Measurements from ENCODE around the gene SLC6A11. TPM values are rescaled to one million over a fixed set of nuclear protein-coding genes. Genes with fewer than 3 reads are reported as not detected.

SLC6A11 gene
- total and polyA plus RNA-seq, 2 donors (not counting 3 experiments of a cell fraction or from before 2014, with no cell fraction given), result not detected

DNA sequence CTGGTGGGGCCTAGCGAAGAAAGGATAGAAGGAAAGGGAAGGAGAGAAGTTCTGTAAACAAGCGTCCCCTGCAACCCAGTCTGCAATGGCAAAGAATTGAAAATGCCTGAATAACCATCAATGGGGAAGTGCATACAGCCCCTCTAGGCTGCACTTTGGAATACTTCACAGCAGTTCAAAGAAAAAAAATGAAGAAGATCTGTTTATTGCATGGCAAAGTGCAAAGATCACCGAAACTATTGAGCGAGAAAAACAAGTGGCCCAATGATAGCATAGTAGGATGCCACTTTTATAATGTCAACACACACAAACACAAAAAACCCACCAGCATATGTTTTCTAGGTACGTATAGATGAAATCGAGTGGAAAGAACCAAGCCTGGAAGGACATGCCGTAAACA is 162.9 kb downstream of the SLC6A11 start:
- H3K36me3 ChIP-seq (ENCODE audit: control insufficient read depth in 2 of 2, extremely low read depth in 1 of 2, insufficient read depth in 2 of 2, low read length in 2 of 2), result no peaks in the 10 kb centered on the region
- no peak overlapping the region for H3K4me3 ChIP-seq (replicated peaks in 1 of 3; ENCODE audit: insufficient read depth in 1 of 3, low read depth in 1 of 3, low read length in 3 of 3)
- DNase-seq (ENCODE audit: low read depth, low spot score), result no peak
- H3K27ac ChIP-seq (ENCODE audit: insufficient read depth, low read depth, low read length), result no peak overlapping the region
- no peak overlapping the region for H3K9ac ChIP-seq (replicated peaks; ENCODE audit: extremely low read depth, insufficient read depth, low read length)
- CTCF ChIA-PET, result no interaction called here
- H3K9me3 ChIP-seq (replicated peaks; ENCODE audit: control insufficient read depth, insufficient read depth, low read length), result no peaks in the 10 kb centered on the region
- no peak overlapping the region for H2AFZ ChIP-seq (ENCODE audit: low read depth, low read length)
- FAIRE-seq, result no peak
- POLR2A ChIA-PET, result no interaction called here
- no peaks in the 10 kb centered on the region for H3K79me2 ChIP-seq (ENCODE audit: control insufficient read depth, insufficient read depth, low read length)
- dilution Hi-C loops (cut with MboI; ENCODE audit: extremely low pct_ligation_motif_present, low sequenced_read_pairs), result no loop called here
- no peak for TF ChIP-seq POLR2AphosphoS5 (IDR thresholded peaks at IDR 0.05; ENCODE audit: insufficient read depth, low read depth, low read length)
- TF ChIP-seq, protein P1, sequence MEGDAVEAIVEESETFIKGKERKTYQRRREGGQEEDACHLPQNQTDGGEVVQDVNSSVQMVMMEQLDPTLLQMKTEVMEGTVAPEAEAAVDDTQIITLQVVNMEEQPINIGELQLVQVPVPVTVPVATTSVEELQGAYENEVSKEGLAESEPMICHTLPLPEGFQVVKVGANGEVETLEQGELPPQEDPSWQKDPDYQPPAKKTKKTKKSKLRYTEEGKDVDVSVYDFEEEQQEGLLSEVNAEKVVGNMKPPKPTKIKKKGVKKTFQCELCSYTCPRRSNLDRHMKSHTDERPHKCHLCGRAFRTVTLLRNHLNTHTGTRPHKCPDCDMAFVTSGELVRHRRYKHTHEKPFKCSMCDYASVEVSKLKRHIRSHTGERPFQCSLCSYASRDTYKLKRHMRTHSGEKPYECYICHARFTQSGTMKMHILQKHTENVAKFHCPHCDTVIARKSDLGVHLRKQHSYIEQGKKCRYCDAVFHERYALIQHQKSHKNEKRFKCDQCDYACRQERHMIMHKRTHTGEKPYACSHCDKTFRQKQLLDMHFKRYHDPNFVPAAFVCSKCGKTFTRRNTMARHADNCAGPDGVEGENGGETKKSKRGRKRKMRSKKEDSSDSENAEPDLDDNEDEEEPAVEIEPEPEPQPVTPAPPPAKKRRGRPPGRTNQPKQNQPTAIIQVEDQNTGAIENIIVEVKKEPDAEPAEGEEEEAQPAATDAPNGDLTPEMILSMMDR (IDR thresholded peaks at IDR 0.05; ENCODE audit: extremely low read depth in 1 of 2, insufficient read depth in 1 of 2, low read depth in 1 of 2, low read length in 2 of 2), result no peak
- TF ChIP-seq, protein P2, sequence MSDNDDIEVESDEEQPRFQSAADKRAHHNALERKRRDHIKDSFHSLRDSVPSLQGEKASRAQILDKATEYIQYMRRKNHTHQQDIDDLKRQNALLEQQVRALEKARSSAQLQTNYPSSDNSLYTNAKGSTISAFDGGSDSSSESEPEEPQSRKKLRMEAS (IDR thresholded peaks at IDR 0.05; ENCODE audit: insufficient read depth, insufficient read length), result no peak
- TF ChIP-seq JUN (IDR thresholded peaks at IDR 0.05; ENCODE audit: borderline replicate concordance, insufficient read depth, insufficient read length, low read depth), result no peak
- TF ChIP-seq MYC (IDR thresholded peaks at IDR 0.05; ENCODE audit: low read depth, low read length), result no peak
- TF ChIP-seq POLR2A (IDR thresholded peaks at IDR 0.05; ENCODE audit: low read depth, low read length), result no peak
- no peak for TF ChIP-seq GATA2 (IDR thresholded peaks at IDR 0.05; ENCODE audit: insufficient read depth, insufficient read length, low read depth, low read length)
- TF ChIP-seq FOS (IDR thresholded peaks at IDR 0.05; ENCODE audit: borderline replicate concordance, insufficient read depth, low read length), result no peak
- no peak for TF ChIP-seq EZH2 (IDR thresholded peaks at IDR 0.05; ENCODE audit: borderline replicate concordance, low read depth, low read length, severe bottlenecking)
- no peak overlapping the region for H3K4me2 ChIP-seq (ENCODE audit: insufficient read depth, low read length)
- no peaks in the 10 kb centered on the region for H4K20me1 ChIP-seq (replicated peaks; ENCODE audit: control insufficient read depth, extremely low read depth, insufficient read depth, low read length)
- intact Hi-C loops (cut with micrococcal nuclease), result no loop called here
- H3K9me1 ChIP-seq (replicated peaks; ENCODE audit: control insufficient read depth, extremely low read depth, insufficient read depth, low read length), result no peaks in the 10 kb centered on the region
- peaks cover 4 to 15% of the 10 kb centered on the region in 2 experiments for H3K27me3 ChIP-seq (ENCODE audit: control insufficient read depth in 2 of 2, insufficient read depth in 2 of 2, low read length in 2 of 2)
- BruUV-seq (replicated peaks), result no TSS peak
- H3K4me1 ChIP-seq (ENCODE audit: control insufficient read depth, extremely low read depth, insufficient read depth, low read length), result peaks cover 3% of the 10 kb centered on the region
